Body of pancreas (tissue), 4 donors: ENCODE measurements around the gene POU2AF1. TPM values are rescaled to one million over a fixed set of nuclear protein-coding genes. Genes with fewer than 3 reads are reported as not detected.
A peak's percentile ranks its signal among the peaks of the same experiment; 100 is the strongest.

Source experiments
- ATAC-seq: fragments of 150-250 bp; one replicate; pipeline ENCODE4 v1.9.1; 2016
- DNase-seq, 4 donors: peaks; one replicate each; pipeline ENCODE4 v3.0.0-alpha.2; 2019
- H3K27ac ChIP-seq, 4 donors: fragments of 200-600 bp; sonication (generic); 1 replicate in 3 of 4; 2 replicates in 1 of 4; pipeline versions ENCODE4 v1.5.1 to v1.6.1; 2016 to 2019; ENCODE audit warnings: mild to moderate bottlenecking in 1 of 4, mixed read lengths in 1 of 4, moderate library complexity in 1 of 4
- H3K27me3 ChIP-seq, 2 donors: fragments of 200-600 bp; sonication (generic); one replicate each; pipeline ENCODE4 v1.6.0; 2016; ENCODE audit warnings: mild to moderate bottlenecking in 1 of 2
- H3K36me3 ChIP-seq, 2 donors: fragments of 200-600 bp; sonication (generic); replicated peaks in 1 of 2; 2 replicates each; pipeline ENCODE4 v1.5.1; 2016; ENCODE audit warnings: low read depth in 2 of 2; ENCODE audit not compliant: insufficient read depth in 1 of 2
- H3K4me1 ChIP-seq: fragments of 200-600 bp; sonication (generic); one replicate; pipeline ENCODE4 v1.6.0; 2016
- H3K4me3 ChIP-seq, 2 donors: fragments of 200-600 bp; sonication (generic); 1 replicate in 1 of 2; 2 replicates in 1 of 2; pipeline ENCODE4 v1.5.1; 2016 to 2019
- H3K9me3 ChIP-seq, 3 donors: fragments of 200-600 bp; sonication (generic); 1 replicate in 2 of 3; 2 replicates in 1 of 3; pipeline ENCODE4 v1.5.1; 2016
- POLR2A ChIP-seq, 3 donors: fragments of 450-650 bp; IDR thresholded peaks; one replicate each; pipeline ENCODE4 v1.6.1; 2016; ENCODE audit warnings: antibody characterized with exemption in 3 of 3, mild to moderate bottlenecking in 2 of 3
- WGBS, 2 donors: methylation state at CpG; one replicate each; pipeline ENCODE4 v1.1.5; 2017; 5-methylcytosine and 5-hydroxymethylcytosine counted together
- intact Hi-C: fragments of 100-400 bp; cut with DNase I; formaldehyde crosslinking; loops from one replicate; pipeline ENCODE4 v1.15.1; 2023
- total RNA-seq, 2 donors: library from RNA; depleted of rRNA; stranded (reverse); fragments of >200 nt; gene quantifications; one replicate each; pipeline ENCODE4 v1.1.0, GENCODE V29; 2016
- TF ChIP-seq, protein P1 (sequence below), 7 experiments: fragments of 450-650 bp in 4 of 7; fragments of 200-600 bp in 3 of 7; sonication (generic) in 3 of 7; IDR thresholded peaks; one replicate each; pipeline ENCODE4 v1.5.1; 2016 to 2019; ENCODE audit warnings: antibody characterized with exemption in 7 of 7

POU2AF1 gene
- total RNA-seq, 2 donors from 2014 or later: 8.9 TPM; not detected in 1

DNA sequence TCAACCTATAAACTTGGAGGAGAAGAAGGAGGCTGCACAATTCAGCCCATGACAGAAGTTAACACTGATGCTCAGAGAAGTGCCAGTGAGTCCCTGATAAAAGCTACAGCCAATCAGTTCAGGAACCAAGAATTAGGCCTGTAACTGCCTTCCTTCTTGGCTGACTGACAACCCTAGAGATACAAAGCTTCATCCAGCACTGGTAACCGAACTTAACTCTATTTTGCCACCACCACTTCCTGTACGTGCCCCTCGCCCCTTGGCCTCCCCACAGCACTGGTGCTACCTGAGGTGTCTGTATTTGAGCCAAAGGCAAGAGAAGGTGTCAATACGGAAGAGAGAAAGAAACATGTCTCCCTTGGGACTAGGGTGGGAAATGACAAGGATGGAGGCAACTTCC is 40.1 kb upstream of the POU2AF1 start:
- intact Hi-C loops: no loop called here
- no peak overlapping the region for H3K4me3 ChIP-seq
- WGBS, 2 donors: 77 to 81% methylated on average over 4 of the region's 4 CpGs

DNA sequence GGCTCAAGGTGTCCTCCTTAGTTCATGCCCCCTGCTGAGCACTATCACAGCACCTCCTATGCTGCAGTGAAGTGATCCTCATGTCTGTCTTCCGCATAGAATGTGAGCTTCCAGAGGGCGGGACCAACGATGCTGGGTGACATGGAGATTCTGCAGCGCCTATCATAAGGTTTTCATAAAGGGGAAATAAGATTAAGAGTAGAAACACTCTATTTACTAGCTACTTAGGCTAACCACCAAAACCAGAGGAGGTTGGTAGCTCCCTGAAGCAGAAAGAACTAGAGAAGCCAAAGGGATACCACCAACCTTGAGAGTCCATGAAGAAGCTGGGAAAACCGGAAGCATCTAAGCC is 39.3 kb upstream of the POU2AF1 start:
- TF ChIP-seq POLR2A (IDR thresholded peaks at IDR 0.05): no peak
- TF ChIP-seq, protein P1, sequence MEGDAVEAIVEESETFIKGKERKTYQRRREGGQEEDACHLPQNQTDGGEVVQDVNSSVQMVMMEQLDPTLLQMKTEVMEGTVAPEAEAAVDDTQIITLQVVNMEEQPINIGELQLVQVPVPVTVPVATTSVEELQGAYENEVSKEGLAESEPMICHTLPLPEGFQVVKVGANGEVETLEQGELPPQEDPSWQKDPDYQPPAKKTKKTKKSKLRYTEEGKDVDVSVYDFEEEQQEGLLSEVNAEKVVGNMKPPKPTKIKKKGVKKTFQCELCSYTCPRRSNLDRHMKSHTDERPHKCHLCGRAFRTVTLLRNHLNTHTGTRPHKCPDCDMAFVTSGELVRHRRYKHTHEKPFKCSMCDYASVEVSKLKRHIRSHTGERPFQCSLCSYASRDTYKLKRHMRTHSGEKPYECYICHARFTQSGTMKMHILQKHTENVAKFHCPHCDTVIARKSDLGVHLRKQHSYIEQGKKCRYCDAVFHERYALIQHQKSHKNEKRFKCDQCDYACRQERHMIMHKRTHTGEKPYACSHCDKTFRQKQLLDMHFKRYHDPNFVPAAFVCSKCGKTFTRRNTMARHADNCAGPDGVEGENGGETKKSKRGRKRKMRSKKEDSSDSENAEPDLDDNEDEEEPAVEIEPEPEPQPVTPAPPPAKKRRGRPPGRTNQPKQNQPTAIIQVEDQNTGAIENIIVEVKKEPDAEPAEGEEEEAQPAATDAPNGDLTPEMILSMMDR (IDR thresholded peaks at IDR 0.05): no peak
- Histone ChIP-seq H3K4me1 (peaks cover 38% of the 10 kb centered on the region), H3K4me3 (no peak overlapping the region), H3K9me3 (no peaks in the 10 kb centered on the region), H3K36me3 (no peaks in the 10 kb centered on the region), H3K27me3 (no peaks in the 10 kb centered on the region), H3K27ac (no peak overlapping the region)
- no peak for ATAC-seq
- no peak for DNase-seq
- intact Hi-C loops: no loop called here
- WGBS, 2 donors: 58 to 59% methylated on average over 5 of the region's 5 CpGs

More for the DNA sequence above, 40.1 kb upstream of the POU2AF1 start:
- no peak for ATAC-seq
- TF ChIP-seq, protein P1 (IDR thresholded peaks at IDR 0.05): no peak
- TF ChIP-seq POLR2A (IDR thresholded peaks at IDR 0.05): no peak
- Histone ChIP-seq H3K27me3 (no peaks in the 10 kb centered on the region), H3K27ac (peak overlapping the region in 1 of 4 donors; percentile 10), H3K4me1 (peaks cover 38% of the 10 kb centered on the region), H3K9me3 (no peaks in the 10 kb centered on the region), H3K36me3 (no peaks in the 10 kb centered on the region)
- DNase-seq: no peak

DNA sequence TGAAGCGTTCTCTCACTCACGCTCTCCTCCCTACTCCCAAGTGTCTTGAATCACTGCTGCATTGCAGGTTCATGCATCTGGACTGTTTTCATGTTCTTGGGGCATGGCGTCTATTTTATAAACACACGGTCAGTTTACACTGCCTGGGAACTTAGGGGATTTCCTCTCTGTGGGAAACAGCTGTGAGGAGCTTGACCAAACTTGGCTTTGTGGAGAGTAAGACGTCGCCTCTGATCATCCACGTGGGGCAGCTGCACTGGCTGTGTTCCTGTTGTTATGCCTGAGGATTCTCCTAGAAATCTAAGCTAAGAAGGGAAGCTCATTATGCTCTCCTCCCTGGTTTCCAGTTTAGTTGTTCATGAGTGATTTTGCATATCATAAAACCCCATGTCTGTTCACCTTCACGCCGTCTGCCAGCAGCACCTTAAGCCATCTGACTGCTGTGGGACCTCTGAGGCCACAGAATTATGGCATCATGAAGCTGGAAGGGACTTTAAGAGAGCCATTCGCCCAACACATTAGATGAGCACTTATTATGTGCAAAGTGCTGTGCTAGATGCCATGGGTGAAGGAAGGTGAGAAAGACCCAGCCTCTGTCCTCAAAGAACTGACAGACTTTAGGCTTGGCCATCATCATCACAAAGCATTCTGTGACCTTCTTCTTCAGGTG is 38.8 kb upstream of the POU2AF1 start:
- no peaks in the 10 kb centered on the region for H3K36me3 ChIP-seq
- DNase-seq (peak; percentile 31 to 63 (median 54)), ATAC-seq (peak; percentile 28)
- 30 to 32% methylated on average over 8 to 10 of the region's 10 CpGs for WGBS, 2 donors
- H3K4me3 ChIP-seq: no peak overlapping the region
- no peaks in the 10 kb centered on the region for H3K9me3 ChIP-seq
- H3K4me1 ChIP-seq: peaks cover 38% of the 10 kb centered on the region
- TF ChIP-seq POLR2A (IDR thresholded peaks at IDR 0.05): no peak
- TF ChIP-seq, protein P1 (IDR thresholded peaks at IDR 0.05): no peak
- intact Hi-C loops: no loop called here
- H3K27ac ChIP-seq: peak overlapping the region in 1 of 4 donors; percentile 22
- no peaks in the 10 kb centered on the region for H3K27me3 ChIP-seq

DNA sequence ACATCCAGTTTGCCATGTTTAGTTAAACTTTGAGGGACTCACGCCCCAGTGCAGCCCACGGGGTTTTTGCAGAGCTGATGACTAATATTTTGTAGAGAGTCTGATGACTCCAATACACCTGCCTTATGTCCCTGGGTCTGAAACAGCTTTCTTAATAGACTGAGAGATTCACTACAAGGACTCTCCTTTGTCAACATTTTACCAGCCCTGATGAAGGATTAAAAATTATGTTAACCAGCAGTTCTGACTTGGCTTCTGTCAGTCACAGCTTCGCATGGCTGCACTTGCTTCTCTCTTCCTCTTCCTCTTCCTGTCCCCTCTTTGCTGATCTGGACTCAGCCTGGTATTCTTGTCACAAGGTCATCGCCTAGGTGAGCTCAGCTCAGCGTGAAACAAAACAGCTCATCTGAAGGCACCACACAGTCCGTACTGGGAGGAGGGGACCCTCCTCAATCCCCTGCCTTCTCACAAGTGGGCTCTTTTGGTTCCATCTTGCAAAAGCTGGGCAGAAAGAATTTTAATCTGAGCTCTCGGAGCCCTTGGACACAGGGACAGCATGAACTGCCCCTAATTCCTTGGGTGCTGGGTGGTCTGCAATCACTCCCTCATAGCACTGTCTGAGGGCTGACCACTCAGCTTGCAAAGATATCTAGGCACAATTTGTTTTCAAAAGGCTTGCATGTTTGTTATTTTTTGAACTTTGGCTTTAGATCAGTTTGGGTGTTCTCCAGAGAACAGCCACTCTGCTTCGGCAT is 38.1 kb upstream of the POU2AF1 start:
- WGBS, 2 donors: 42% methylated on average over 8 of the region's 8 CpGs
- ATAC-seq: no peak

More for the DNA sequence above, 38.1 kb upstream of the POU2AF1 start:
- no peaks in the 10 kb centered on the region for H3K36me3 ChIP-seq
- TF ChIP-seq POLR2A (IDR thresholded peaks at IDR 0.05): no peak
- TF ChIP-seq, protein P1 (IDR thresholded peaks at IDR 0.05): no peak
- H3K27me3 ChIP-seq: no peaks in the 10 kb centered on the region
- H3K4me3 ChIP-seq: no peak overlapping the region
- intact Hi-C loops: no loop called here
- no peak for DNase-seq
- peaks cover 38% of the 10 kb centered on the region for H3K4me1 ChIP-seq
- peak overlapping the region in 2 of 4 donors; percentile 22 to 23 for H3K27ac ChIP-seq
- no peaks in the 10 kb centered on the region for H3K9me3 ChIP-seq
